ENCODE data around the gene ZNF518A. TPM values are rescaled to one million over a fixed set of nuclear protein-coding genes. Genes with fewer than 3 reads are reported as not detected.

Gene ZNF518A
- total RNA-seq, 1 donor from 2014 or later = 12.9 TPM

Other genes with a start within 250 kb of the ZNF518A start
- gene CC2D2B, start 222.3 kb upstream of the ZNF518A start, total RNA-seq = 2.6 TPM
- gene CCNJ, start 86.7 kb upstream of the ZNF518A start, total RNA-seq = 7.3 TPM
- 4.7 TPM for gene BLNK, start 141.3 kb downstream of the ZNF518A start, total RNA-seq
- not detected for gene DNTT, start 174.1 kb downstream of the ZNF518A start, total RNA-seq
- not detected for gene OPALIN, start 228.7 kb downstream of the ZNF518A start, total RNA-seq

Measured in mesenteric fat pad (tissue), 1 donor.